AG10803 (cell line): ENCODE measurements around the gene AZIN2.

Source experiments
- DNase-seq: peaks from one replicate; pipeline ENCODE4 v3.0.0; 2010; ENCODE audit warnings: low read depth
- H3K4me3 ChIP-seq: 2 replicates; pipeline ENCODE4 v1.5.1; 2011; ENCODE audit warnings: mild to moderate bottlenecking, low read length, control low read depth
- TF ChIP-seq, protein P1 (sequence below): conservative IDR thresholded peaks from 2 replicates; pipeline ENCODE4 v1.5.1; 2011; ENCODE audit warnings: mild to moderate bottlenecking, low read length, control low read depth, inconsistent platforms

The AZIN2 gene

DNA sequence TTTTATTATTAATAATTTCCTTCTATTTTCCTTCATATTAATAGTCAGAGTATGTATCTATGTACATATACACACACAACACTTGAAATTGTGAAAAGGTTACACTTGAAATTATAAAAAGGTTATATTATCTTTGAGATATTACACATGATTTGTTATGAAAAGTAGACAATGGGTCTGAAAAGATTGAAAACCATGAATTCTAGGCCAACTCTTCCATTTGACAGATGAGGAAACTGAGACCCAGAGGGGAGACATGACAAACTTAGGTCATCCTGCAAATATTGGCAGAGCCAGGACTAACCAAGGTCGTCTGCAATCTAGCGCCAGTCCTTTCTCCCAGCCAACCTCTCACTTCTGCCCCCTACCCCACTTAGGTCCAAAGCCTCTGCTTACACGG, 67.7 kb downstream of the AZIN2 start:
- DNase-seq: no peak
- H3K4me3 ChIP-seq: no peak overlapping the region
- TF ChIP-seq, protein P1, sequence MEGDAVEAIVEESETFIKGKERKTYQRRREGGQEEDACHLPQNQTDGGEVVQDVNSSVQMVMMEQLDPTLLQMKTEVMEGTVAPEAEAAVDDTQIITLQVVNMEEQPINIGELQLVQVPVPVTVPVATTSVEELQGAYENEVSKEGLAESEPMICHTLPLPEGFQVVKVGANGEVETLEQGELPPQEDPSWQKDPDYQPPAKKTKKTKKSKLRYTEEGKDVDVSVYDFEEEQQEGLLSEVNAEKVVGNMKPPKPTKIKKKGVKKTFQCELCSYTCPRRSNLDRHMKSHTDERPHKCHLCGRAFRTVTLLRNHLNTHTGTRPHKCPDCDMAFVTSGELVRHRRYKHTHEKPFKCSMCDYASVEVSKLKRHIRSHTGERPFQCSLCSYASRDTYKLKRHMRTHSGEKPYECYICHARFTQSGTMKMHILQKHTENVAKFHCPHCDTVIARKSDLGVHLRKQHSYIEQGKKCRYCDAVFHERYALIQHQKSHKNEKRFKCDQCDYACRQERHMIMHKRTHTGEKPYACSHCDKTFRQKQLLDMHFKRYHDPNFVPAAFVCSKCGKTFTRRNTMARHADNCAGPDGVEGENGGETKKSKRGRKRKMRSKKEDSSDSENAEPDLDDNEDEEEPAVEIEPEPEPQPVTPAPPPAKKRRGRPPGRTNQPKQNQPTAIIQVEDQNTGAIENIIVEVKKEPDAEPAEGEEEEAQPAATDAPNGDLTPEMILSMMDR: no peak

DNA sequence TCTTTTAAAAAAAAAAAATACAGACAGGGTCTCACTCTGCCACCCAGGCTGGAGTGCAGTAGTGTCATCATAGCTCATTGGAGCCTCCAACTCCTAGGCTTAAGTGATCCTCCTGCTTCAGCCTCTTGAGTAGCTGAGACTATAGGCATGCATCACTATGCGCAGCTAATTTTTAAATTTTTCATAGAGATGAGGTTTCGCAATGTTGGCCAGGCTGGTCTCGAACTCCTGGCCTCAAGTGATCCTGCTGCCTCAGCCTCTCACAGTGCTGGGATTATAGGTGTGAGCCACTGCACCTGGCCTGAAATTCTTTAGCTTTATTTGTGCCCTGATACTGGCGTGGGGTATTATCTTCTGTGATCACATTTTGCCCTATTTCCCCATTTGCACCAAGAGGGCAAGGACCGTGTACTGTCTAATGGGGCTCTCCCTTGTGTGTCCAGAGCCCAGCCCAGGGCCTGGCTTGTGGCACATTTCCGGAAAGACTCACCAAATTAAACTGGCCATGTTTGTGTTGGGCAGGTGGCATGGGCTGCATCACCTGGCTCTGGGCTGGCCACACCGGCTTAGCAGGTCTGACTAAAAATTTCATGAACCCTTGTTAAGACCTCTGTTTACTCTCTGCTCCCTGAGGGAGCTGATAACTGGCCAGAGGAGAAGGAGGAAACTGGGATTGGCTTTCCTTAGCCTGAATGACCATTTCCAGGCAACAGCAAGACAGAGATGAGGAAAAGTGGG, 68.7 kb downstream of the AZIN2 start:
- DNase-seq: no peak
- no peak overlapping the region for H3K4me3 ChIP-seq
- TF ChIP-seq, protein P1: no peak

DNA sequence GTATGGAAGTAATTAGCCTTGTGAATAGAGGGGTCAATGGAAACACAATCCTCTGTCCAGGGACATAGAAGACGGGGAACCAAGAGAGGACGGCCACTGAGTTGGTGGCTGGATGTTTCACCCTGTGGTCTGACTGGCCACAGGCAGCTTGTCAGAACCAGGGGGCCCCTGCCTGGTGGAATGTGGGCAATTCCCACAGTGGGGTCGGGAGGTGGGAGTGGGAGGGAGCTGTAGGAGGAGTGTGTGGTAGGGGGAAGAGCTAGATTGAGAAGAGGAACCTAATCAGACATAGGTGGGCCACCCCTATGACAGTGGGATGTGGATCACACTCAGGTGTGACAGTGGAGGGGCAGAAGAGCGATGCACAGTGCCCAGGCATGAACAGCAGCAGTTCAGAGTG, 69.6 kb downstream of the AZIN2 start:
- TF ChIP-seq, protein P1: no peak
- H3K4me3 ChIP-seq: no peak overlapping the region
- DNase-seq: no peak

DNA sequence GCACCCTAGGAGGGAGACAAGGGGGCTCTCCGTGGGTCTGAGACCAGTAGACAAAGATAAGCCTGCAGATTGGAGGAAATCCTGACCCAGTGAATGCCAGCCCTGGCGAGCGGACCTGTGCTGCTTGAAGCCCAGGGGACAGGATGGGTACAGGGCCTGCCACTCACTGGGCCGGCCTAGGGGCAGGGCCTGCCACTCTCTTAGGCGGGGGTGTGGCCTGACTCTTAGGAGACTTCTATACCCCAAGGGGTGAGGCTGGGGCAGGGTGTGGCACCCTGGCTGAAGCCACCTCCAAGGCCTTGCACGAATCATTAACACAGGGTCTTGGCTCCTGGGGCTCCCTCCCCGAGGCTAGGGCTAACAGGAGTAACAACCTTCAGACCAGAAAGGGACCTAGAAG, 70.2 kb downstream of the AZIN2 start:
- DNase-seq: no peak
- H3K4me3 ChIP-seq: no peak overlapping the region
- TF ChIP-seq, protein P1: no peak

DNA sequence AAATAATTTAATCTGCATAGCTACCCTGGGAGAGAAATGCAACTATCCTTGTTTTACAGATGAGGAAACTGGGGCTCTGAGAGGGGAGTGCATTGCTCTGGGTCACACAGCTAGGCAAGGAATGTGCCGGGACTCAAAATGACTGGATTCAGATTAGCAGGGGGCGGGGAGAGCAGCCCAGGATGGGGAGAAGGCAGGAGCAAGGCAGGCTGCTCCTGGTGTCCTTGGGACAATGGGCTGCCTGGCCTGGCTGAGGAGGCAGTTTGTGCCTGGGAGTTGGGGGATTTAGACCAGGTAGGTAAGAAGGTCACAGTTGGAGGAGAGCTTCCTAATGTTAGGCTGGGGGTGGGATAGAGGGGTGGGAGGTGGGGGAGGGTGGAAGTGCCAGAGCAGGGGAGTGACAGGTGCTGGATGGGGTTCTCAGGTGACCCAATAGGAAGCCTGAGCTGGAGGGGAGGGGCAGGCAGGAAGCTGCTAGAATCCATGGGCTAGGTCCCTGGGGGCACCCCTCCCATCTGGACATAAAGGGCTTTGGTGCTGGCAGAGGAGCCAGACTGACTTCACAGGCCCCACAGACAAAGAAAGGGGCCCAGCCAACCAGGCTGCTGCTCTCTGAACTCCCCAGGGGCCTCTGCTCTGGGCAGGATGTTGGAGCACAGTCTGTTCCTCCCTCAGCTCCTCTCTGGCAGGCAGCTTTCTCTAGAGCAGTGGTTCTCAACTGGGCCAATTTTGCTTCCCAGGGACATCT, 71.9 kb downstream of the AZIN2 start:
- peak; percentile 80 for DNase-seq
- TF ChIP-seq, protein P1: no peak
- no peak overlapping the region for H3K4me3 ChIP-seq

DNA sequence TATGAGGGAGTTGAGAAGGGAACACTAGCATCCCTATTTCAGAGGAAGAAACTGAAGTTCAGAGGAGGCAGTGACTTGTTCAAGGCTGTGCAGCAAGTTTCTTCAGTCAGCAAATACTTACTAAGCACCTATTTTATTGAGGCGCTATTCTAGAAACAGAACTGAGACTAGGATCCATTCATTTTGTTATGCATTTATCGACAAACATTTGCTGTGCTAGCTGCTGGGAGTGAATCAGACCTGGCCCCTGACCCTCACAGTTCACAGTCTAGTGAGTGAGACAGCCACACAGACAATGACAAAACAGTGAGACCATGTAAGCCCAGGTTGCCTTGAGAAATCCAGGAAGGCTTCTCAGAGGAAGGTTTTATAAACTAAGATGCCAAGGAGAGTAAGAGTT, 72.7 kb downstream of the AZIN2 start:
- no peak for DNase-seq
- TF ChIP-seq, protein P1: no peak
- no peak overlapping the region for H3K4me3 ChIP-seq

DNA sequence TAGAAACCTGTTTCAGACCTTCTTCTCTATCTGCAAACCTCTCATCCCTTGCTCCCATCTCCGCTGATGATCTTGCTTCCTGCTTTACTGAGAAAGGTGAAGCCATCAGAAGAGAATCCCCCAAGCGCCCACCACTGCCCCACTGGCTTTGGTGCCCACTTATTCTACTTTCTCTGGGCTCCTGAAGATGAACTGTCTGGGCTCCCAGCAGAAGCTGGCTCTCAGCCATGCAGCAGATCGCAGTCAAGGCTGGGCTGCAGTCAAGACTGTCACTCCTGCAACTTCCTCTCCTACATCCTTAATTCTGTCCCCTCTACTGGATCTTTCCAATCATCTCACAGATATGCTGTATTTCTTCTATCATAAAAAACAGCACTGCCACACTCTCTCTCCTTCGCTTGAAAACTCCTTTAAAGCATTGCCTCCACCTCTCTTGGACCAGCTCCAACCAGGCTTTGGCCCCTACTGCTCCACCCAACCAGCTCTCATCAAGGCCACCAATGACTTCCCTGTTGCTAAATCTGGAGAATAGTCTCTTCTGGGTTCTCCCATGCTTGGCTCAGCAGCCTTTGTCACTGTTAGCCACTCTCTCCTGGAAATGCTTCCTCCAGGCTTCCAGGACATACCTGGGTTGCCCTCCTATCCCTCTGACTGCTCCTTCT, 75.1 kb downstream of the AZIN2 start:
- TF ChIP-seq, protein P1: no peak
- H3K4me3 ChIP-seq: no peak overlapping the region
- no peak for DNase-seq
